Measurements from ENCODE around the gene EDDM13.

Gene EDDM13

DNA sequence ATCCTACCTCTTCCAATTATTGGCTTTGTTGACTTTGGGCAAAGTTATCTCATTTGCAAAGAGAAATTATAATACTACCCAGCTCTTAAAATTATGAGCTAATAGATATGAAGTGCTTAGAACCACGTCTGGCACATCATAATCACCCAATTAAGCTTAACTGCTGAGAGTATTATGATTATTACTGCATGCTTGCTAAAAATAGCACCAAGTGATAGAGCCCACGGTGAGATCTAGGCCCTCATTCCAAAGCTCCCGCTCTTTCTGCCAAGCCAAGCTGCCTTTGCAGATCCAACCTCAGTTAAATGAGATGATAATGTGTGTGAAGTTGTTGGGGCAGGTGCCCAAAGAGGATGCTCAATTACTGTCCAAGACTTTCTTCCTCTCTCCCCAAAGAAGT lies 6.5 kb upstream of the EDDM13 start:
- H3K36me3 ChIP-seq: no peaks in the 10 kb centered on the region
- no peaks in the 10 kb centered on the region for H3K27me3 ChIP-seq
- no peak overlapping the region for H3K27ac ChIP-seq
- no peaks in the 10 kb centered on the region for H3K9me3 ChIP-seq
- no peaks in the 10 kb centered on the region for H3K4me1 ChIP-seq
- DNase-seq: no peak
- H3K4me3 ChIP-seq: no peak overlapping the region
- TF ChIP-seq, protein P1, sequence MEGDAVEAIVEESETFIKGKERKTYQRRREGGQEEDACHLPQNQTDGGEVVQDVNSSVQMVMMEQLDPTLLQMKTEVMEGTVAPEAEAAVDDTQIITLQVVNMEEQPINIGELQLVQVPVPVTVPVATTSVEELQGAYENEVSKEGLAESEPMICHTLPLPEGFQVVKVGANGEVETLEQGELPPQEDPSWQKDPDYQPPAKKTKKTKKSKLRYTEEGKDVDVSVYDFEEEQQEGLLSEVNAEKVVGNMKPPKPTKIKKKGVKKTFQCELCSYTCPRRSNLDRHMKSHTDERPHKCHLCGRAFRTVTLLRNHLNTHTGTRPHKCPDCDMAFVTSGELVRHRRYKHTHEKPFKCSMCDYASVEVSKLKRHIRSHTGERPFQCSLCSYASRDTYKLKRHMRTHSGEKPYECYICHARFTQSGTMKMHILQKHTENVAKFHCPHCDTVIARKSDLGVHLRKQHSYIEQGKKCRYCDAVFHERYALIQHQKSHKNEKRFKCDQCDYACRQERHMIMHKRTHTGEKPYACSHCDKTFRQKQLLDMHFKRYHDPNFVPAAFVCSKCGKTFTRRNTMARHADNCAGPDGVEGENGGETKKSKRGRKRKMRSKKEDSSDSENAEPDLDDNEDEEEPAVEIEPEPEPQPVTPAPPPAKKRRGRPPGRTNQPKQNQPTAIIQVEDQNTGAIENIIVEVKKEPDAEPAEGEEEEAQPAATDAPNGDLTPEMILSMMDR (IDR thresholded peaks at IDR 0.05): no peak
- intact Hi-C loops (cut with DNase I; ENCODE audit: low total_unique reads): no loop called here

DNA sequence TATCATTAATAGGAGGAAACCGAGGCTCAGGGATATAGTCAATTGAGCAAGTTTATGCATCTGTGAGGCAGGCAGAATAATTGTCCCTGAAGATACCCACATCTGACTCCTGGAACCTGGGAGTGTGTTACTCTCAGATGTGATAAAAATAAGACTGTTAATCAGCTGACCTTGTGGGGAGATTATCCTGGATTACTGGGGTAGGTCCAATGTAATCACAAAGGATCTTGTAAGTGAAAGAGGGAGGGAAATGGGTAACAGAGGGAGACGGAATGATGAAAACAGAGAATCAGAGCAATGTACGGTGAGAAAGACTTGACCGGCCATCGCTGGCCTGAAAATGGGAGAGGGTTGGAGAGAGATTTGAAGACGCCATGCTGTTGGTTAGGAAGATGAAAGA lies 3.2 kb upstream of the EDDM13 start:
- H3K27me3 ChIP-seq: no peaks in the 10 kb centered on the region
- H3K36me3 ChIP-seq: no peaks in the 10 kb centered on the region
- TF ChIP-seq, protein P1 (IDR thresholded peaks at IDR 0.05): no peak
- no peak for DNase-seq
- no peaks in the 10 kb centered on the region for H3K9me3 ChIP-seq
- intact Hi-C loops (cut with DNase I; ENCODE audit: low total_unique reads): no loop called here
- H3K4me3 ChIP-seq: no peak overlapping the region
- H3K27ac ChIP-seq: no peak overlapping the region
- no peaks in the 10 kb centered on the region for H3K4me1 ChIP-seq

DNA sequence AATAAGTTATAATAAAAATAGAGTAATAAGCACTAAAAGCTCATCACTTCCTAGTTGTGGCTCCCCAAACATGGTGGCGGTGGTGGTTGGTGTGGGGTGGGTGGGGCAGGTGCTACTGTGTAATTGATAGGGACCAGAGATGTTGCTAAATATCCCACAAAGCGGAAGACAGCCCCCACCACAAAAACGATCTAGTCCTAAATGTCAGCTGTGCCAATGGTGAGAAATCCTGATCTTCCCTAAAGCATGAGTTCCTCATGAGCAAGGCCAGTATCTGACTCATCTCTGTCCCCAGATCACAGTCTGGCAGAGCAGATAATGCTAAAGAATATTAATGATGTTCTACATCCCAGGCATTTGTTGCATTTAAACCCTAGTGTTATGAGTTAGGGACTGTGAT lies 1.9 kb upstream of the EDDM13 start:
- DNase-seq: no peak
- intact Hi-C loops (cut with DNase I; ENCODE audit: low total_unique reads): no loop called here
- H3K9me3 ChIP-seq: no peaks in the 10 kb centered on the region
- TF ChIP-seq, protein P1 (IDR thresholded peaks at IDR 0.05): no peak
- no peak overlapping the region for H3K27ac ChIP-seq
- no peaks in the 10 kb centered on the region for H3K36me3 ChIP-seq
- H3K27me3 ChIP-seq: no peaks in the 10 kb centered on the region
- no peak overlapping the region for H3K4me3 ChIP-seq
- H3K4me1 ChIP-seq: no peaks in the 10 kb centered on the region

DNA sequence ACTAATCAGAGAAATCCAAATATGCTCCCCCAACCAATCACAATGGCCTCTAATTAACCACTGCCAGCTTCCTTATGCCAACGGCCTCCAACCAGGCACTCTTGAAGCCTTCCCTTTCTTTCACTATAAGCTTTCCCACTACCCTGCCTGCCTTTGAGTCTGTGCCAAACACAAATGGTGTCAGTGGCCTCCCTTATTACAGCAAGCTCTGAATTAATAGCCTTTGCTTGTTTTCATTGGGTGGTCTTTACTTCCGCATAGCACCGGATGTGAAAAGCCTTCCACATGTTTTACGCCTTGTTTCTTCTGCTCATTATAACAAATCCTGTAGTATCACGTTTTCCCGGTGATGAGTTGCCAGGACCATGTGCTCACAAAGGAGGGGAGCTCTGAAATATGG lies 1.4 kb upstream of the EDDM13 start:
- intact Hi-C loops (cut with DNase I; ENCODE audit: low total_unique reads): no loop called here
- H3K36me3 ChIP-seq: no peaks in the 10 kb centered on the region
- DNase-seq: no peak
- no peaks in the 10 kb centered on the region for H3K4me1 ChIP-seq
- no peaks in the 10 kb centered on the region for H3K9me3 ChIP-seq
- H3K27me3 ChIP-seq: no peaks in the 10 kb centered on the region
- H3K4me3 ChIP-seq: no peak overlapping the region
- no peak overlapping the region for H3K27ac ChIP-seq
- TF ChIP-seq, protein P1 (IDR thresholded peaks at IDR 0.05): no peak

DNA sequence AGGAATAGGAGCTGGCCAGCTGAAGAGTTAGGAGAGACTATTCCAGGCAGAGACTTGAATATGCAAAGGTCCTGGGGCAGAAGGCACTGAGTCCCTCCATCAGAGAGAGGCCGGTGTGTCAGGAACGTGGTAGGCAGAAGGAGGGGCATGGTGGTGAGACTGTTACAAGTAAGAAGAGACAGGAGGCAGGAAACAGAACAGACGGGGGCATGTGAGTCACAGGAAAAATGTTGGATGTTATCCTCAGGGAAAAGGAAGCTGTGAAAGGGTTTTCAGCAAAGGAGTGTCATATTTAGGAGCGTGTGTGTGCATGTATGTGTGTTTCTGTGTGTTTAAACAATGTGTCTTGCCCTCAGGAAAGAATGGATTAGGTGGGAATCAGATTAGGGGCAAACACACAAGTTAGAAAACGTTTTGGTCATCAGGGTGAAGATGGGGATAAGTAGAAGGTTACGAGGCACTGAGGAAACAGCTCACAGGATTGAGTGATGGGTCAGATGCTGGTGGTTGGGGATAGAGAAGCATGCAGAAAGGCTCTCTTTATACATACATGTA lies 1.1 kb downstream of the EDDM13 start:
- no peak overlapping the region for H3K4me3 ChIP-seq
- no peaks in the 10 kb centered on the region for H3K4me1 ChIP-seq
- DNase-seq: no peak
- H3K9me3 ChIP-seq: no peaks in the 10 kb centered on the region
- TF ChIP-seq, protein P1 (IDR thresholded peaks at IDR 0.05): no peak
- H3K27ac ChIP-seq: no peak overlapping the region
- H3K36me3 ChIP-seq: peaks cover 0 to 8% (median 0%) of the 10 kb centered on the region in 3 donors
- no peaks in the 10 kb centered on the region for H3K27me3 ChIP-seq
- intact Hi-C loops (cut with DNase I; ENCODE audit: low total_unique reads): no loop called here

DNA sequence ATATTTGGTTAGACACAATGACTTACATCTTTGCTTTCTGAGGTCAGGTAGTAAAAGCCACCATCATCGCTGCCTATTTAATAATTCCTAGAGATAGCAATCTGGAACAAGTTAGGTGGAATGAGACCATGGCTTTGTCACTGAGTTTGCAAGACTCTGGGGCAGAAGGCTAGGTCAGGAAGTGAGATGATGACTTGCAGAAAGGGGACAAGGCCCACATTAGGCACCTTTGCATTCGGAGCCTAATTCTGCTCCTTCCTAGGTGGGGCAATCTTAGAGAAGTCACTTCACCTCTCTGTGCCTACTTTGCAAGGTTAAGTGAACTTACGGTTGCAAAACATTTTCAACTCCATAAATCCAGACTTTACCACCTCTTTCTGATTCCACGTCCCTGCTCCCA lies 10.3 kb downstream of the EDDM13 start:
- Histone ChIP-seq H3K4me1 (no peaks in the 10 kb centered on the region), H3K27ac (no peak overlapping the region), H3K9me3 (no peaks in the 10 kb centered on the region), H3K36me3 (no peaks in the 10 kb centered on the region), H3K4me3 (no peak overlapping the region), H3K27me3 (no peaks in the 10 kb centered on the region)
- intact Hi-C loops (cut with DNase I; ENCODE audit: low total_unique reads): no loop called here
- no peak for DNase-seq
- TF ChIP-seq, protein P1 (IDR thresholded peaks at IDR 0.05): no peak
